GM06990 (cell line): Measurements from ENCODE around the gene PLCB4.

Source experiments
- DNase-seq: peaks from one replicate; pipeline ENCODE4 v3.0.0-alpha.2; 2011; ENCODE audit not compliant: insufficient read length; ENCODE audit errors: extremely low read depth
- H3K27me3 ChIP-seq: replicated peaks from 2 replicates; pipeline ENCODE4 v1.6.0; 2011; ENCODE audit warnings: low read length; ENCODE audit not compliant: control insufficient read depth, insufficient read depth
- H3K36me3 ChIP-seq: 2 replicates; pipeline ENCODE4 v1.5.1; 2011; ENCODE audit warnings: low read length; ENCODE audit not compliant: control insufficient read depth, insufficient read depth
- H3K4me3 ChIP-seq: replicated peaks from 2 replicates; pipeline ENCODE4 v1.5.1; 2011; ENCODE audit warnings: low read depth, mild to moderate bottlenecking, control low read depth, low read length
- CTCF ChIP-seq: IDR thresholded peaks from 2 replicates; pipeline ENCODE4 v1.5.1; 2011; ENCODE audit warnings: low read length, control low read depth, mild to moderate bottlenecking, inconsistent platforms; ENCODE audit not compliant: insufficient read depth, poor library complexity, severe bottlenecking

Gene PLCB4

GRCh38 chr20:9330151-9330550 is 261.3 kb downstream of the PLCB4 start:
- Histone ChIP-seq H3K4me3 (no peak overlapping the region), H3K36me3 (no peaks in the 10 kb centered on the region), H3K27me3 (no peaks in the 10 kb centered on the region; the same call in 1 of the 2 replicates)
- TF ChIP-seq CTCF: no peak
- no peak for DNase-seq

DNA sequence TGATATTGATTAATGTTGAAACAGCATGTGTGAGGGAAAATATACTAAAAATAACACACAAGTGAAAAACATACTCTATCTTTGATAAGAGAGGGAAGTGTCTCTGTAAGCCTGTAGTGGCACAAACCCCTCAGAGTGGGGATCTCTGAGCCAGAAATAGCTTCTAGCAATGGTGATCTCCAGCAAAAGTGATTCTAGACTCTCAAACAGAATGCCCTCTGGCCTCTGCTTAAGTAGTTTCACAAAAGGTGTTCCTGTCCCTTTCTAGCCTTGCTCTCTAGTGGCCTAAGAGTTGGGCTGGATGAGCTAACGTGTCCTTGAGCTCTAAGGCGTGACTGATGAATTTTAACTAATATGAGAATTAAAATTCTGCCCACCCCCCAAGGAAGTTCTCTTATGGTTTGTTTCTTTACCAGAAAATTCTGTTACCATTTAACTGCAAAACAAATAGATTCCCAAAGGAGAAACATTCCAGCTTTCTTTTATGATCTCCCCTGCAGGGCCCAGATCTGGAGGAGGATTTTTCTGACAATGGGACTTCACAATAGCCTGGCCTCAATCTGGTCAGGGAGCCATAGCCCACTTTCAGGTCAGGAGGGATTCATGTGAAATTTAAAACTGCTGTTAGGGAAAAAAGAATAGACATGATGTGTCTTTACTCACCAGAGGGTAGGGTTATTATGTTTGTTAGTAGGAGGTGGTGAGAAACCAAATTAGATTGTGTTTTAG is 263.0 kb downstream of the PLCB4 start:
- no peak for TF ChIP-seq CTCF
- DNase-seq: no peak

GRCh38 chr20:9332791-9333479 is 264.0 kb downstream of the PLCB4 start:
- H3K36me3 ChIP-seq: no peaks in the 10 kb centered on the region
- H3K4me3 ChIP-seq: no peak overlapping the region
- DNase-seq: no peak
- TF ChIP-seq CTCF: no peak
- no peaks in the 10 kb centered on the region; the same call in 1 of the 2 replicates for H3K27me3 ChIP-seq

More for the DNA sequence above, 263.0 kb downstream of the PLCB4 start:
- Histone ChIP-seq H3K36me3 (no peaks in the 10 kb centered on the region), H3K27me3 (no peaks in the 10 kb centered on the region; the same call in 1 of the 2 replicates), H3K4me3 (no peak overlapping the region)

DNA sequence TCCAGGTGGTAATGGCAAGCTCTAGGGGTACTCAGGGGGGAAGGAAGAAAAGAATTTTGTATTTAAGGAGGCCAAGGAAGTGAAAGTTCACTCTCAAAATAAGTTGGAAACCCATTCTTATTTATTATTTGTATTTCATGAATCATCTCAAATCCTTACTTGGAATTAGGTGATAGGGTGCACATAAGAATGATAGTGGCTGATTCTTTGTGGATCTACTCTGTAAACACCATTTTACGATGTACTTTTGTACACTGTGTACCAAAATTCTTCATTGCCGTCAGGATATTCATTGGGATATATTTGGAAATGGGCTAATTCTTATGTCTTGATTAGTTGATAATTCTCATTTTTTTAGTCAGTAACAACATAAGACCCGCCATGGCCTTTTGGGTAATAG is 266.0 kb downstream of the PLCB4 start:
- DNase-seq: no peak
- Histone ChIP-seq H3K36me3 (no peaks in the 10 kb centered on the region), H3K27me3 (no peaks in the 10 kb centered on the region), H3K4me3 (no peak overlapping the region)
- TF ChIP-seq CTCF: no peak

DNA sequence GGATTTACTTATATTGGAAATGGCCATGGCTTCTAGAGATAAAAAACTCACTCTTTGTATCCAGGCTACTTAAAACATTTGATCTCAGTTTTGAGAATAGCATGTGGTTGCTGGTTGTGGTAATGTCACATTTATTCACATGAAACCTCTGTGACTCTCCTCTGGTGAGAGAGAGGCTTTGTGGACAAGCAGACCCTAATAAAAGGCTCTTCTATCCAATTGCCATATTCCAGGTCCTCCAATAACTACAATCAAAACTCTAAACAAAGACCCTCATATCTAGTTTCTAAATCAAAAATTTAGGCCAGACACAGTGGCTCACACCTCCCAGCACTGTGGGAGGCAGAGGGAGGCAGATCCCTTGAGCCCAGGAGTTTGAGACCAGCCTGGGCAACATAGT is 269.2 kb downstream of the PLCB4 start:
- DNase-seq: no peak
- Histone ChIP-seq H3K36me3 (no peaks in the 10 kb centered on the region), H3K27me3 (no peaks in the 10 kb centered on the region), H3K4me3 (no peak overlapping the region)
- TF ChIP-seq CTCF: no peak
